Effector CD4-positive, alpha-beta T cell (primary cell): Measurements from ENCODE around the gene HSD17B13. TPM values are rescaled to one million over a fixed set of nuclear protein-coding genes. Genes with fewer than 3 reads are reported as not detected.
A peak's percentile ranks its signal among the peaks of the same experiment; 100 is the strongest.
"Not testable (repeated sequence)": the region's sequence is repeated elsewhere in the genome, so short reads cannot be mapped to it uniquely, and the experiment has no call there.

ENCODE experiments used
- DNase-seq: peaks from one replicate; pipeline ENCODE4 v3.0.0-alpha.2; 2020
- total RNA-seq: gene quantifications from one replicate; lab custom pipeline; 2026; lab: John Stamatoyannopoulos, UW

Gene HSD17B13, protein sequence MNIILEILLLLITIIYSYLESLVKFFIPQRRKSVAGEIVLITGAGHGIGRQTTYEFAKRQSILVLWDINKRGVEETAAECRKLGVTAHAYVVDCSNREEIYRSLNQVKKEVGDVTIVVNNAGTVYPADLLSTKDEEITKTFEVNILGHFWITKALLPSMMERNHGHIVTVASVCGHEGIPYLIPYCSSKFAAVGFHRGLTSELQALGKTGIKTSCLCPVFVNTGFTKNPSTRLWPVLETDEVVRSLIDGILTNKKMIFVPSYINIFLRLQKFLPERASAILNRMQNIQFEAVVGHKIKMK
- not detected for total RNA-seq

DNA sequence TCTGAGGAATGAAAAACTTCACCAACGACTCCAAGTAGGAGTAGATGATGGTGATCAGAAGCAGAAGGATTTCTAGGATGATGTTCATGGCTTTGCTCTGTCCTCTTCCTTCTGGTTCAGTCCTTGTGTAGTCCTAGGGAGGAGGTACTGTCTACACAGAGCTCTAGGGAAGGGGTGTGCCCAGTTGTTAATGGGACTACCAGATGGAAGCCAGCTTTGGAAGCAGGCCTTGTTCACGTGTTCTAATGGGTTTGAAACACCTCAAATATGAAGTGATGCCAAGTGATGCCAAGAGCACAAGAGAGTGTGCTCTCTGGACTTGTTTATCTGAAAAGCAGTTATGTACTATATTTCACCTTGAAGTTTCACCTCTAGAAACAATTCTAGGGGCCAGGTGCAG lies at the start of gene HSD17B13:
Gene HSD17B13 (minus strand): TSS at position 129 of the 400 bp plus-strand sequence. CDS start 41 bp downstream, at position 88.
- no peak for DNase-seq

DNA sequence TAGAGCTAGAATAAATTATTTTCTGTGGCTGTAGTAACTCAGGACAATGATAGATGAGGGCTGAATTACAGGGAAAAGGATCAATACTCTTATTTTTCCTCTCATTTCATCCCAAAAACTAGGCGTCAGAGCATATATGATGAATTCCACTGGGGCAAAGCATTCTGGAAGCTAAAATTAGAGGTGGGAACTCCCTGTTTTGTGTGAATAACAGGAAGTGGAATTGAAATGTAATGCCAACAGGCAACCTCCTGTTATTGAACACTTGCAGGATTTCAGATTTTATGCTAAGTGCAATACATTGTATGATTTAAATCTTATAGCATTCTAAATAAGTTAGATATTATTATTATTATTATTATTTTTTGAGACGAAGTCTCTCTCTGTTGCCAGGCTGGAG lies 47.4 kb upstream of the HSD17B13 start:
- DNase-seq: no peak

DNA sequence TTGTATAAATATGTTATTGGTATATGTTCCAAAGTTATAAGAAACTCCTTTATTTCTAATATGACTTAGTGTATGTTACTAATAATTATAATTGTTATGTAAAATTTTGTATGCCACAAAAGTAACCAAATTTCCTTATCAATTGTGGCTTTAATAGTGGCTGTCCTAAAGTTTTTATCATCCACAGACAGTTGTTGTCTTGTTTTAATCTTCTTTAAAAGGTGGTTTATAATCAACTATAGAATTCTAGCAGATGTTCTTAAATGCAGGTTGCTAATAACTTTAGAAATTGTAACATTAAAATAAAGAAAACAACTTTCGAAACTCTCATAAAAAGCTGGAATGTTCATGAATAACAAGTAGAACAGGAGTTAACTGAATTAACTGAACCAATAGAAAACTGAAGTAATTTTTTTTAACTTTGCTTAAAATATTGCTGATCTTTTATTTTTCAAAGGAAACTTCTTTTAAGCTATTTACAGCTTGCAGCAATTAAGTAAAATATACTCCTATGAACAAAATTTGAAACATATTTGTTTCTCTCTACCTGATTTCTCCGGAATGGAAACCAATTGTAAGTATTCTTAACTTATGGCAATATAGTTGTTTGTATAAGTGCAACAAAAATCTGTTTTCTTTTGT lies 44.0 kb upstream of the HSD17B13 start:
- DNase-seq: no peak

DNA sequence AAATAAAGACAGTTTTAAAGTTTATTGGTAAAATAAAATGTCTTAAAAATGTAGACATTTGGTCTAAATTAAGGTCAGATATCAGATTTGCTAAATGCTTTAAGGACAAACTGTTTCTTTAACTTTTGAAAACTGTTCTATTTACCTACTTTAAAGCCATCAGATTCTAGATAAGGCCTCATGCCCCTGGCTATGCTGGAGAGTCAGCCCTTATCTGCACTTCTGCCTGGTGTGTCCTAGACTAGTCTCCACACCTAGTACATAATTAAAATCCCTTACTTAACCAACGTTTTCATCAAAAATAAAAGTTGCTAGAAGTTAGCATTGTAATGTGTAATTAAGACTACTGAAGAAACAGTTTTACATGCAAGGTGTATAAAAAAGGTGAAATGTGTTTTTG lies 42.7 kb upstream of the HSD17B13 start:
- DNase-seq: no peak

- DNase-seq: no peak
Observed at GRCh38 chr4:87363552-87363951, 40.9 kb upstream of the HSD17B13 start.

GRCh38 chr4:87360338-87360935 lies 37.8 kb upstream of the HSD17B13 start:
- DNase-seq: no peak

GRCh38 chr4:87359258-87359657 lies 36.6 kb upstream of the HSD17B13 start:
- DNase-seq: no peak

- DNase-seq: no peak
Observed at GRCh38 chr4:87356832-87357526, 34.3 kb upstream of the HSD17B13 start.

GRCh38 chr4:87354168-87355102 lies 31.8 kb upstream of the HSD17B13 start:
- no peak for DNase-seq

GRCh38 chr4:87353592-87353991 lies 30.9 kb upstream of the HSD17B13 start:
- peak; percentile 14 for DNase-seq

DNA sequence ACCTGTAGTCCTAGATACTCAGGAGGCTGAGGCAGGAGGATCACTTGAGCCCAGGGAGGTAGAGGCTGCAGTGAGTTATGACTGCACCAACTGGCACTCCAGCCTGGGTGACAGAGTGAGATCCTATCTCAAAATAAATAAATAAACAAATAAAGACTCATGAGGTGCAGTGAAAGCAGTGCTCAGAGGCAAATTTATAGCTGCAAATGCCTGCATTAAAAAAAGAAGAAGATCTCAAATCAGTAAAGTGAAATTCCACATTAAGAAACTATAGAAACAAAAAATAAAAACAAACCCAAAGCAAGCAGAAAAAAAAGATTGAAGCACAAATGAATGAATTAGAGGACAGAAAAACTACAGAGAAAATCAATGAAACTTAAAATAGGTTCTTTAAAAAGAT lies 22.5 kb upstream of the HSD17B13 start:
- no peak for DNase-seq

DNA sequence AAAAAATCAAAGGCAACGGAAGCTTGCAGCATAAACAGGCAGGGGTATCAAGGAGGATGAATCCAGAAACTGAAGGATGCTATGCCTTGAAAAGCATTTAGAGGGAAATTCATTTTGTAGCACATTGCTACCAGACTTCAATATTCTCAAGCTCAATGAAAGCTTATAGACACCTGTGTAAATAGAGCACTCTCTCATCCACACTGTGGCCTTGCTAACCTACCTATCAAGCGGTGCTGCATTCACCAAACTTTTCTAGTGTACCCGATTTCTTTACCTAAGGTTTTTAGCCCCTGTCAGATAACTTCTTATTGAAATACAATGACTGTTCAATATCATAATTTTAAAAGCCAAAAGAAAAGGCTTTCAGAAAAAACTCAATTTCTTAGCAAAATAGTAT lies 20.2 kb upstream of the HSD17B13 start:
- no peak for DNase-seq

- DNase-seq: not testable (repeated sequence)
Observed at GRCh38 chr4:87341954-87342635, 19.4 kb upstream of the HSD17B13 start.

DNA sequence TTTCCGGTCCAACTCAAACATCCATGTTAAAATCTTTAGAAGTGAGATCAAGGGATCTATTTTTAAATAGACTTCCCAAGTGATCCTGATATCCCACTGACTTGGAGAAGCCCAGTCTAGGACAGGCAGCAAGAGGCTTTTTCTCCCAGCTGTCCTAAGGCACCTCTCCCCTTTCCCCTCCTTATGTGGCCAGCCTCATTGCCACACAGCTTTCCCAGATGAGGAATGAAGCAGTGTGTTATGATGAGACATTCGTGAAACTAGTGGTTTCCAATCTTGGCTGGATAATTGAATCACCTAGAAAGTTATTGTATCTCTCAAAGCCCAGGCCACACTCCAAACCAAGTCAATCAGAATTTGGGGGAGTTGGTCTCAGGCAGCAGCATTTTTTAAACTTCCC lies 16.8 kb upstream of the HSD17B13 start:
- DNase-seq: no peak

DNA sequence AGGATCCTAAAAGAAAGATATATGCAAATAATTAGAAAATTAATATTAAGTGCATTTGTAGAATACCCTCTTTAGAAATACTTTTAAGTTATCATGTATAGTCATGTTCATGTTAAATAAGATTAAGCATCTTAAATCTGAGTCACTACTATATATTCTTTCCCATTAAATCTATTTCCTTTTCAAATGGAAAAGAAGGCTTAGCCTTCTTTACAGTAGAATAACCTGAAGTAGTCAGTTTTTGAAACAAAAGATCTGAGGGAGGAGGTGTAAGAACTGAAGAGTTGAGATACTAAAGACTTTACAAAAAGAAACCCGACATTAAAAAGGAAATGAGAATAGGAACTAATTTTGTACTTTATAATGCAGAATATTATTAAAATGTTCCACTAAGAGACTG lies 14.7 kb upstream of the HSD17B13 start:
- DNase-seq: no peak

DNA sequence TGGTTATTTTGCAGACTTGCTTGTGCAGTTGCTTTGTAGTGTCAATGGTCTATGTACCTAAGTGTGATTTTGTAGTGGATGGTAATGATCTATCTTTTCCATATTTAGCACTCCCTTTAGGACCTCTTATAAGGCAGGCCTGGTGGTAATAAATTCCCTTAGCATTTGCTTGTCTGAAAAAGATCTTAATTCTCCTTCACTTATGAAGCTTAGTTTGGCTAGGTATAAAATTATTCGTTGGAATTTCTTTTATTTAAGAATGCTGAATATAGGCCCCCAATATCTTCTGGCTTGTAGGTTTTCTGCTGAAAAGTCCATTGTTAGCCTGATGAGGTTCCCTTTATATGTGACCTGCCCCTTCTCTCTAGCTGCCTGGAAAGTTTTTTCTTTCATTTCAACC lies 10.6 kb upstream of the HSD17B13 start:
- DNase-seq: no peak

GRCh38 chr4:87330761-87331160 lies 8.1 kb upstream of the HSD17B13 start:
- DNase-seq: no peak

DNA sequence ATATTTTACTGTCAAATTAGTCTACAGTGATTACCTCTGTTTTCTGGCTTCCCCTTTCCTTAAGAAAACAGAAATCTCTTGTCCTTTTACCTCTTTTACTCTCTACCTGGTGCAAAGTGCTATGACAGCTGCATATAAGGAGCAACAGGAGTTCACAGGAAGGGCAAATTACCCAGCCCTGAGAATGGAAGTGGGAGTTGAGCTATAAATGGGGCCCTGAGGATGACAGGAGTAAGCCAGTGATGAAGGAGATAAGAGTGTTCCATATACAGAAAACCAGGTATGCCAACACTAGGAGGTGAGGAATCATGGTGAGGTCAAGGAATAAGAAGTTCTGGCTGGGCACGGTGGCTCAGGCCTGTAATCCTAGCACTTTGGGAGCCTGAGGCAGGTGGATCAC lies 4.5 kb upstream of the HSD17B13 start:
- DNase-seq: no peak

- no peak for DNase-seq
Observed at GRCh38 chr4:87326460-87326859, 3.8 kb upstream of the HSD17B13 start.

DNA sequence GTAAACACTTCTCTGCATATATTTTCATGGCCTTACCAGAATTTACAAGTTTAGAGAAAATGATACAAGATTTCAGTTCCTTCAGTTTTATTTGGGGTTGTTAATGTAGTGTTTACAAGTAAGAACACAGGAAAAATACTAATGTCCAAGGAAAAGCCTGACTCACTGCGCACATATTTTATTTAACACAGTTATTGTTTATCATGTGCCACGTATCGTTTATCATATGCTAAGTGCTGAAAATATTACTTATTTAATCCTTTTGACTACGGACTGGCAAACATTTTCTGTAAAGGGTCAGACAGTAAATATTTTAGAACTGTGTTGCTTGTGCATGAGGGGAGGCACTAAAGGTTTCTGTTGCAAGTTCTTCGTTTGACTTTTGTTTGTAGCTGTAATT lies 794 bp downstream of the HSD17B13 start:
- DNase-seq: no peak

- no peak for DNase-seq
Observed at GRCh38 chr4:87317527-87317926, 5.2 kb downstream of the HSD17B13 start.

GRCh38 chr4:87316961-87317360 lies 5.7 kb downstream of the HSD17B13 start:
- no peak for DNase-seq
